ENCODE measurements around the gene PRKD1.

The PRKD1 gene

GRCh38 chr14:29829851-29830250 lies 97.8 kb downstream of the PRKD1 start (continued):
- TF ChIP-seq PATZ1 (CRISPR knock-in tag; IDR thresholded peaks at IDR 0.05; ENCODE audit: borderline replicate concordance): no peak

GRCh38 chr14:29823816-29824215 lies 103.8 kb downstream of the PRKD1 start:
- ATAC-seq: no peak
- TF ChIP-seq ISL1 (CRISPR knock-in tag; IDR thresholded peaks at IDR 0.05) (no peak), ZNF70 (CRISPR knock-in tag; IDR thresholded peaks at IDR 0.05) (no peak), CSRNP3 (CRISPR knock-in tag; IDR thresholded peaks at IDR 0.05) (no peak), ZC3H10 (CRISPR knock-in tag; IDR thresholded peaks at IDR 0.05) (no peak), ZFP3 (CRISPR knock-in tag; IDR thresholded peaks at IDR 0.05) (no peak), GLIS3 (CRISPR knock-in tag; IDR thresholded peaks at IDR 0.05) (no peak), CSDC2 (CRISPR knock-in tag; IDR thresholded peaks at IDR 0.05) (no peak), TOX (CRISPR knock-in tag; IDR thresholded peaks at IDR 0.05; ENCODE audit: borderline replicate concordance) (no peak), ARNTL (CRISPR knock-in tag; IDR thresholded peaks at IDR 0.05; ENCODE audit: borderline replicate concordance, low read depth) (no peak), ESRRG (CRISPR knock-in tag; IDR thresholded peaks at IDR 0.05) (no peak), TSHZ2 (CRISPR knock-in tag; IDR thresholded peaks at IDR 0.05) (no peak), ZNF565 (CRISPR knock-in tag; conservative IDR thresholded peaks at IDR 0.05; ENCODE audit: low read depth) (no peak), RARB (CRISPR knock-in tag; IDR thresholded peaks at IDR 0.05) (no peak), TCF4 (CRISPR knock-in tag; IDR thresholded peaks at IDR 0.05; ENCODE audit: borderline replicate concordance) (no peak), ZNF8 (CRISPR knock-in tag; IDR thresholded peaks at IDR 0.05) (no peak), CREB5 (CRISPR knock-in tag; IDR thresholded peaks at IDR 0.05; ENCODE audit: low read depth) (no peak), PATZ1 (CRISPR knock-in tag; IDR thresholded peaks at IDR 0.05; ENCODE audit: borderline replicate concordance) (no peak)

- ATAC-seq: no peak
- TF ChIP-seq POU6F1 (CRISPR knock-in tag; IDR thresholded peaks at IDR 0.05; ENCODE audit: borderline replicate concordance, low read depth): no peak
- no peak for TF ChIP-seq TSHZ2 (CRISPR knock-in tag; IDR thresholded peaks at IDR 0.05)
- TF ChIP-seq TCF4 (CRISPR knock-in tag; IDR thresholded peaks at IDR 0.05; ENCODE audit: borderline replicate concordance): no peak
- no peak for TF ChIP-seq CSDC2 (CRISPR knock-in tag; IDR thresholded peaks at IDR 0.05)
- TF ChIP-seq PPARA (CRISPR knock-in tag; IDR thresholded peaks at IDR 0.05; ENCODE audit: borderline replicate concordance): no peak
These were observed 105.3 kb downstream of the PRKD1 start for GRCh38 chr14:29822430-29822709.

Data from SK-N-SH treated with all-trans-retinoic acid at 6 μM for 48 hours (cell line).